DOHH2 (cell line): ENCODE results near the gene CHRNB1.

ENCODE experiments used
- H3F3A ChIP-seq: fragments of 200-600 bp; sonication (generic), shearing (Covaris generic); 2 replicates; pipeline ENCODE4 v1.6.0; 2016; ENCODE audit warnings: antibody characterized with exemption, mild to moderate bottlenecking; ENCODE audit not compliant: control insufficient read depth, insufficient read depth
- H3K27ac ChIP-seq: fragments of 200-600 bp; sonication (generic); 2 replicates; pipeline ENCODE4 v1.5.1; 2014; ENCODE audit warnings: low read depth, mild to moderate bottlenecking, low read length, moderate library complexity
- H3K27me3 ChIP-seq: fragments of 200-600 bp; sonication (generic); 2 replicates; pipeline ENCODE4 v1.6.1; 2014; ENCODE audit warnings: mild to moderate bottlenecking, low read length, mixed read lengths; ENCODE audit not compliant: control insufficient read depth
- H3K36me3 ChIP-seq: fragments of 200-600 bp; sonication (generic); 2 replicates; pipeline ENCODE4 v1.6.1; 2014; ENCODE audit warnings: mild to moderate bottlenecking, low read length, moderate library complexity, mixed read lengths; ENCODE audit not compliant: control insufficient read depth
- H3K4me1 ChIP-seq: fragments of 200-600 bp; sonication (generic); 2 replicates; pipeline ENCODE4 v1.6.1; 2014; ENCODE audit warnings: mild to moderate bottlenecking, low read length, mixed read lengths; ENCODE audit not compliant: control insufficient read depth
- H3K4me2 ChIP-seq: fragments of 200-600 bp; sonication (generic); 2 replicates; pipeline ENCODE4 v1.6.0; 2014; ENCODE audit warnings: mild to moderate bottlenecking, low read length, moderate library complexity
- H3K4me3 ChIP-seq: fragments of 200-600 bp; sonication (generic); 2 replicates; pipeline ENCODE4 v1.5.1; 2014; ENCODE audit warnings: mild to moderate bottlenecking, low read length, mixed read lengths
- H3K79me2 ChIP-seq: fragments of 200-600 bp; sonication (generic); 2 replicates; pipeline ENCODE4 v1.6.1; 2014; ENCODE audit warnings: mild to moderate bottlenecking, low read length, mixed read lengths; ENCODE audit not compliant: control insufficient read depth
- H3K9me2 ChIP-seq: fragments of 200-600 bp; sonication (generic); replicated peaks from 2 replicates; pipeline ENCODE4 v1.6.1; 2014; ENCODE audit warnings: mild to moderate bottlenecking, low read length, mixed read lengths; ENCODE audit not compliant: control insufficient read depth
- H3K9me3 ChIP-seq: fragments of 200-600 bp; sonication (generic); 2 replicates; pipeline ENCODE4 v1.6.1; 2014; ENCODE audit warnings: antibody characterized with exemption, low read length, mixed read lengths; ENCODE audit not compliant: control insufficient read depth, insufficient read depth
- H4K20me1 ChIP-seq: fragments of 200-600 bp; sonication (generic); 2 replicates; pipeline ENCODE4 v1.6.0; 2014; ENCODE audit warnings: low read depth, mild to moderate bottlenecking, antibody characterized with exemption, low read length, moderate library complexity; ENCODE audit not compliant: control insufficient read depth, insufficient read depth
- EZH2phosphoT487 ChIP-seq: fragments of 200-600 bp; sonication (generic); IDR thresholded peaks from 2 replicates; pipeline ENCODE4 v1.6.1; 2017; ENCODE audit warnings: borderline replicate concordance, mild to moderate bottlenecking, antibody characterized with exemption, low read length, moderate library complexity, mixed read lengths
- TF ChIP-seq, protein P1 (sequence below): fragments of 200-600 bp; sonication (generic); IDR thresholded peaks from one replicate; pipeline ENCODE4 v1.5.1; 2014; ENCODE audit warnings: antibody characterized with exemption, mild to moderate bottlenecking, low read depth, low read length; ENCODE audit not compliant: poor library complexity, severe bottlenecking

CHRNB1 gene

DNA sequence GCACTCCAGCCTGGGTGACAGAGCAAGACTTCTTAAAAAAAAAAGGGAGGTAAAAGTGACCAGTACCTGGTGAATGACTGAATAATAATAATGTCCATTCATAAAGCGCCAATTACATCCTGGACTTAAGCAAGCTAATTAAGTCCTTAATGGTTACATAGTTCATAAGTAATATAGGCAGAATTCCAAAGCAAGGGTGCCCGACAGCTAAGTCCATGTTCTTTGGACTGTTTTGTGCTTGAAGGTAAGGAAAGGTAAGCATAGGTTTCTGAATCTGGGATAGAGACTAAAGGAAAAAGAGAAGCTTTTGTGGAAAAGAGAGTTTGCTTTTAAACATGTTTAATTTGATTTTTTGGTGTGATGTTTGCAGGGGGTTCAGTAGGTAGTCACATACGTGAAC, 49.1 kb downstream of the CHRNB1 start:
- H3K9me2 ChIP-seq, result no peaks in the 10 kb centered on the region
- no peak overlapping the region for H3K4me3 ChIP-seq
- H3K27ac ChIP-seq, result no peak overlapping the region
- TF ChIP-seq, protein P1, sequence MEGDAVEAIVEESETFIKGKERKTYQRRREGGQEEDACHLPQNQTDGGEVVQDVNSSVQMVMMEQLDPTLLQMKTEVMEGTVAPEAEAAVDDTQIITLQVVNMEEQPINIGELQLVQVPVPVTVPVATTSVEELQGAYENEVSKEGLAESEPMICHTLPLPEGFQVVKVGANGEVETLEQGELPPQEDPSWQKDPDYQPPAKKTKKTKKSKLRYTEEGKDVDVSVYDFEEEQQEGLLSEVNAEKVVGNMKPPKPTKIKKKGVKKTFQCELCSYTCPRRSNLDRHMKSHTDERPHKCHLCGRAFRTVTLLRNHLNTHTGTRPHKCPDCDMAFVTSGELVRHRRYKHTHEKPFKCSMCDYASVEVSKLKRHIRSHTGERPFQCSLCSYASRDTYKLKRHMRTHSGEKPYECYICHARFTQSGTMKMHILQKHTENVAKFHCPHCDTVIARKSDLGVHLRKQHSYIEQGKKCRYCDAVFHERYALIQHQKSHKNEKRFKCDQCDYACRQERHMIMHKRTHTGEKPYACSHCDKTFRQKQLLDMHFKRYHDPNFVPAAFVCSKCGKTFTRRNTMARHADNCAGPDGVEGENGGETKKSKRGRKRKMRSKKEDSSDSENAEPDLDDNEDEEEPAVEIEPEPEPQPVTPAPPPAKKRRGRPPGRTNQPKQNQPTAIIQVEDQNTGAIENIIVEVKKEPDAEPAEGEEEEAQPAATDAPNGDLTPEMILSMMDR, result no peak
- no peak for TF ChIP-seq EZH2phosphoT487
- 0 out of 2 replicates have a peak, but pooled peaks cover 2% of the 10 kb centered on the region for H3F3A ChIP-seq
- peaks cover 90% of the 10 kb centered on the region for H3K36me3 ChIP-seq
- H3K4me1 ChIP-seq, result peaks cover 3% of the 10 kb centered on the region
- peaks cover 20% of the 10 kb centered on the region for H4K20me1 ChIP-seq
- no peaks in the 10 kb centered on the region for H3K27me3 ChIP-seq
- H3K9me3 ChIP-seq, result no peaks in the 10 kb centered on the region
- peaks cover 72% of the 10 kb centered on the region for H3K79me2 ChIP-seq
- H3K4me2 ChIP-seq, result no peak overlapping the region

DNA sequence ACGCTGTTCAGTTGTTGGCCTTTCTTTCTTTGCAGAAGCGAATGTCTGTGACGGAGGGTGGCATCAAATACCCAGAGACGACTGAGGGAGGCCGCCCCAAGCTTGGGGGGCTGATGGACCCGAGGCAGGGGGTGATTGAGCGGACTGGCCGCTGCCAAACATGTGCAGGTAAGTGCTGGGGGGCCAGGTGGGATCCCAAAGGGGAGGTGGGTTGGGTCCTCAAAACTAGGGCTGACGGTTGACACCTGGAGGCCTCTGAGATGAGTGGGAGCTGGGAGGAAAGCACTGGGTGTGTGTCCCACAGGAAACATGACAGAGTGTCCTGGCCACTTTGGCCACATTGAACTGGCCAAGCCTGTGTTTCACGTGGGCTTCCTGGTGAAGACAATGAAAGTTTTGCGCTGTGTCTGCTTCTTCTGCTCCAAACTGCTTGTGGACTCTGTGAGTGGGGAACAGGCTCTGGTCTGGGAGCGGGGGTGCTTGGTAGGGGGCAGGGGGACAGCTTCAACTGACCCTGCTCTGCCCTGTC, 51.1 kb downstream of the CHRNB1 start:
- Histone ChIP-seq H3K9me3 (no peaks in the 10 kb centered on the region), H3K4me3 (no peak overlapping the region), H3K4me2 (no peak overlapping the region), H3K27ac (no peak overlapping the region), H3F3A (no peaks in the 10 kb centered on the region), H3K36me3 (peaks cover 86% of the 10 kb centered on the region), H3K9me2 (no peaks in the 10 kb centered on the region), H3K27me3 (no peaks in the 10 kb centered on the region), H4K20me1 (peaks cover 14% of the 10 kb centered on the region), H3K4me1 (no peaks in the 10 kb centered on the region), H3K79me2 (peaks cover 52% of the 10 kb centered on the region)
- no peak for TF ChIP-seq EZH2phosphoT487
- TF ChIP-seq, protein P1, result no peak

DNA sequence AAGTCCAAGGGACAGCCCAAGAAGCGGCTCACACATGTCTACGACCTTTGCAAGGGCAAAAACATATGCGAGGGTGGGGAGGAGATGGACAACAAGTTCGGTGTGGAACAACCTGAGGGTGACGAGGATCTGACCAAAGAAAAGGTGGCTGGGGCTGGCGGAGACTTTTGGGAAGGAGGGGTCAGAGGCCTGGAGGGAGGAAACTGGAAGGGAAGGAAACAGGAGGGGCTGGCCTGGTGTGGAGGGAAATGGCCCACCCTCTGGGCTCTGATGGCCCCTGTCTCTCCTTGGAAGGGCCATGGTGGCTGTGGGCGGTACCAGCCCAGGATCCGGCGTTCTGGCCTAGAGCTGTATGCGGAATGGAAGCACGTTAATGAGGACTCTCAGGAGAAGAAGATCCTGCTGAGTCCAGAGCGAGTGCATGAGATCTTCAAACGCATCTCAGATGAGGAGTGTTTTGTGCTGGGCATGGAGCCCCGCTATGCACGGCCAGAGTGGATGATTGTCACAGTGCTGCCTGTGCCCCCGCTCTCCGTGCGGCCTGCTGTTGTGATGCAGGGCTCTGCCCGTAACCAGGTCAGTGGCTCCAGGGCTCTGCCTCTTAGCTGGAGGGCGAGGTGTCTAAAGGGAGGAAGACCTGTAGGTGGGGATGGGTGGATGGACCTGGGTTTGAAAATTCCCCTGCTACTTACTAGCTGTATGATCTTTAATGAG, 51.8 kb downstream of the CHRNB1 start:
- H3F3A ChIP-seq, result no peaks in the 10 kb centered on the region
- no peaks in the 10 kb centered on the region for H3K9me3 ChIP-seq
- H3K79me2 ChIP-seq, result peaks cover 45% of the 10 kb centered on the region
- no peak overlapping the region for H3K27ac ChIP-seq
- H3K36me3 ChIP-seq, result peaks cover 86% of the 10 kb centered on the region
- no peaks in the 10 kb centered on the region for H3K27me3 ChIP-seq
- H3K4me2 ChIP-seq, result no peak overlapping the region
- no peaks in the 10 kb centered on the region for H3K9me2 ChIP-seq
- peaks cover 12% of the 10 kb centered on the region for H4K20me1 ChIP-seq
- no peak for TF ChIP-seq EZH2phosphoT487
- TF ChIP-seq, protein P1, result no peak
- no peaks in the 10 kb centered on the region for H3K4me1 ChIP-seq
- H3K4me3 ChIP-seq, result no peak overlapping the region
